NB4 (cell line): ENCODE results near the gene COMMD7.

Experiments used
- CTCF ChIP-seq: IDR thresholded peaks from one replicate; pipeline ENCODE4 v1.5.1; 2012; ENCODE audit warnings: low read depth, low read length
- POLR2A ChIP-seq: IDR thresholded peaks from 2 replicates; pipeline ENCODE4 v1.6.1; 2011; ENCODE audit warnings: mild to moderate bottlenecking; ENCODE audit not compliant: insufficient read length; ENCODE audit errors: extremely low read depth

- TF ChIP-seq POLR2A (no peak), CTCF (no peak)
Observed at GRCh38 chr20:32702706-32703425, 40.4 kb downstream of the COMMD7 start.
